HG02973 (cell line): ENCODE results near the gene ESRRG.

ENCODE experiments used
- ATAC-seq: cut with Tn5 transposase; IDR thresholded peaks from one replicate; pipeline ENCODE4 v1.9.1; 2021; ENCODE audit warnings: moderate library complexity; ENCODE audit not compliant: unreplicated experiment

Gene ESRRG

GRCh38 chr1:216723274-216723780 is at the start of gene ESRRG:
Gene ESRRG (minus strand): TSS chr1:216723429. CDS start chr1:216723299, 130 bp downstream.
- no peak for ATAC-seq

DNA sequence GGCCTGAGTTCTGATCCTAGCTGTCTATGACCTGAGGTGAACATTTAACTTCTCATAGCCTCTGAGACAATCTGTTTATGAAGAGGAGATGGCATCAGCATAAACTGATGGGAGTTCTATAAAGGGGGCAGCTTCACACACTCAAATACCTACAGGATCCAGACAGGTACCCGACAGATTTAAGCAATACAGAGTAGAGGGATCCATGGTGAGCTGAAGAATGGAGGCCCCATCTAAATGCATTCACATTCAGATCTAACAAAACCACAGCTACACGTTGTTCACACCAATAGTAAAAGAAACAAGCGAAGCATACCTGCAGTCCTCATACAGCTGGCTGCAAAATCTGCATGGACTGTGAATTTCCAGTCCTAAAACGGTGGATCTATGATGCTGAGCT is 48.7 kb upstream of the ESRRG start:
- ATAC-seq = no peak

- ATAC-seq = no peak
These were observed 43.6 kb upstream of the ESRRG start for GRCh38 chr1:216766633-216767327.

- no peak for ATAC-seq
These were observed 42.4 kb upstream of the ESRRG start for GRCh38 chr1:216765346-216766300.

DNA sequence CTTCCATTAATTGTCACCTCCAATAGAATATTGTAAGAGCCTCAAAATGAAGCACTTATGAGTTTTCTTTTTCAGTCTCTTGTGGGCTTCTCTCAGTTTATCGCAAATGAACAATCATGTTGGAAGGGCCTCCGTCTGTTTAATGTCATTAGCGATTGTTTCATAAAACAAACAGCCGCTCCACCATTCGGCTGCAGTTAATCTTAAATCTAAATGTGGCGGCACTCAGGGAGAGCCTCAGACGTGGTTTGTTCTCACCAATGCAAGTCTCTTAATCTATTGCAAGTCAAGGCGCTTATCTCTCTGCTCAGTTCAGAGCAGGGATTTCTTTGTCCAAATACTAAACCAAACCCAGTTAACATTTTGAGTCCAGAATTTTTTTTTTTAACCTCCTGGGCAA is 34.9 kb upstream of the ESRRG start:
- ATAC-seq = no peak

GRCh38 chr1:216757110-216757509 is 33.9 kb upstream of the ESRRG start:
- no peak for ATAC-seq

DNA sequence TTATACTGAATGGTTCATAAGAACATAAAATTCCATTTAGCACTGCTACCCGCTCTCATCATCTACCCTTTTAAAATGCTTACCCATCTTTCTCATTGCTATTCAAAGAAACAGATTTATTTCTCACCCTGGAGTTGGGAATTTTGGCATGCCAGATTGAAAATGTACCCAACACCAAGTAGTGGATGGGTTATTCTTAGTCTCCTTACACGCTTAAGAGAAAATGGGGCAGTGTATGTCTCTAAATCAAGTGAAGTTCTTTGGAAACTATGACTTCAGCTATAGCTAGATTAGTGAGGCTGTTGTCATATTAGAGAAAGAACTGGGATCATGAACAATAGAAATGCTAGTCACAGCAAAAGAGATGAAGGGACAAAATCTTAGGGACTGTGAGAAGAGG is 27.7 kb upstream of the ESRRG start:
- no peak for ATAC-seq

DNA sequence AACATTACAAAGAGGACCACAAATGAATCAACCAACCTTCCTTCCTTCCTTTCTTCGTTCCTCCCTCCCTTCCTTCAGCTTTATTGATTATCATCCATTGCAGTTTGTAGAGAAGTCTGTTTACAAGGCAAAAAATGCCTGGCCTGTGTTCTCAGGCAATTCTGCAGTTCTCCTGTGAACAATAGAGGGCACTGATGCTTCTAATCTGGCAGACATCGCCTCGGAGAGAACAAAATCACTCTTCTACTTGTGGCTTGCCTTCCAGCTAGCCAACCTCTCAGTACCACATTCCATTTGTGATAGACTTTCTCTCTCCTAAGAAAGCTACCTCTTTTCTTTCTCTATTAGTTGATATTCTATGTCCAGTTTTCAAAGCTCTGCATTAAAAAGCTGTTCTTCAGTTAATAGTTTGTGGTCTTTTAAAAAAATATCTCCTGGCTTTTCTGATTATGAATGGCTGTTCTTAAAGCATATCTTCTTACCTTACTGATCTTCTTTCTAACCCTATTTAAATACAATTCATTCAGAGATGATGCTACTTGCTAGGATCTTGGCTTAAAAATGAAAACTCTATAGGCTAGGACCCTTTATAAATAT is 26.9 kb upstream of the ESRRG start:
- ATAC-seq = no peak

DNA sequence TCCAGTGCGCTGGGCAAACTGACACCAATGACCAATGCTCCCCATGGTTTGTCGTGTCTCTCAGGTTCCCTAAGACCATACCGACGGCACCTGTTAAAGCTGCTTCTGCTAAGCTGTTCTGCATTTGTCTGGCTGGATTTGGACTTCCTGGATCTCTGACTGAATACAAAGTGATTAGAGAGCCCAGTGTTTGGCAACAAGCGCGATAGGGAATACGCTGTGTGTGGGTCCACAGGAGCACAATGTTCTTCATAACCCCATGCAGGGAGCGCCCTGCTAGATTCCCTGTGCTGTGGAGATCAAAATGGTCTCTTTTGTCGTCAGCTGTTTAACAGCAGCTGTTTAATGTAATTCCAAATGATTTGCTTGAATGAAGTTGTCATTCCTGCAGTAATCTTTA is 26.0 kb upstream of the ESRRG start:
- no peak for ATAC-seq

- no peak for ATAC-seq
These were observed 19.4 kb upstream of the ESRRG start for GRCh38 chr1:216742625-216743024.

DNA sequence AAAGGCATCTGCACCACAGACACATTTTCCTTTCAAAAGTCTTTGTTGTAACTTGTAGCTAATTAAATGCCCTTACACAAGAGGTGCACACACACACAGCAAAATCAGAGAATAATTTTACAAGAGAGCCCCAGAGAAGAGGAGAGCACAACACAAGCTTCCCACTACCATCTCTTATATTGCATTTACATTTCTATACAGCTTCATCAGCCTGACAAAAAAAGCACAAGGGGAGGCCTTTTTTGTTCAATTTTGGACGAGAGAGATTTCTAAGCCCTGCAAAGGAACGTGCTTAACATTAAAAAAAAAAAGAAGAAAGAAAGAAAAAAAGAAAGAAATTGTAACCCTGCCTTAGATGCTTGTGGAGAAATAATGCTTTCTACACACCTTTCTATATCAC is 17.1 kb upstream of the ESRRG start:
- no peak for ATAC-seq

DNA sequence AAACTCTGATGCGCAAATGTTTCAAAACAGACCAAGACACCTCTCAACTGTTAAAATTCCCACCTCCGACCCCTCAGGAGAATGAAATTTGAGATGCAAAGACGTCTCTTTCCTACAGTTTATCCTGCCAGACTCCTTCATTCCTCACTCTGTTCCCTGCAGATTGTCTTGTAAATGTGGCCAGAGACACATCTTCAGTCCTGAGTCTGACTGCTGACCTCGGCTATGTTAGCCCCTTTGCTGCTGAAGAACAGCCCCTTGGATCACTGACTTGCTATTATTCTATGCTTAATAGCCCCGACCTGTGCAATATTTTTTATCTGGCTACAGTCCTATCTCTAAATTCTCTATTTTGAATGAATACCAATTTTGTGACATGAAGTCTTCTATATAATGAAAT is 16.6 kb upstream of the ESRRG start:
- no peak for ATAC-seq

GRCh38 chr1:216732121-216732520 is 8.9 kb upstream of the ESRRG start:
- ATAC-seq = no peak

DNA sequence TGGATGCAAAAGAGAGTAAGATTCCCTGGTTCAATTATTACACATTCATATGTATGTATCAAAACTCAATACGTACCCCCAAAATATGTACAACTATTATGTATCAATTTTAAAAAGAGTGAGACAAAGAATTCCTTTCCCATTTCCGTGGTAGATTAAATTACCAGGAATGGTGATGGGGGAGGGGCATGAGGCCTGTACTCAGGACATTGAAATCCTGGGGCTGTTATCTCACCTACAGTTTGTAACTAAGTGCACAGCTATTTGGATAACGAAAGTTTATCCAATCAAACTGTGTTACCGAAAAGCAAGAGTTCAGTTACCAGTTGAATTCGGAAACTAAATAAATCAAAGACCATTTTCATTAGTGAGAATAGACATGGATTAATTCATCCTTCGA is 8.3 kb upstream of the ESRRG start:
- ATAC-seq = no peak

GRCh38 chr1:216726435-216726834 is 3.2 kb upstream of the ESRRG start:
- ATAC-seq = no peak

DNA sequence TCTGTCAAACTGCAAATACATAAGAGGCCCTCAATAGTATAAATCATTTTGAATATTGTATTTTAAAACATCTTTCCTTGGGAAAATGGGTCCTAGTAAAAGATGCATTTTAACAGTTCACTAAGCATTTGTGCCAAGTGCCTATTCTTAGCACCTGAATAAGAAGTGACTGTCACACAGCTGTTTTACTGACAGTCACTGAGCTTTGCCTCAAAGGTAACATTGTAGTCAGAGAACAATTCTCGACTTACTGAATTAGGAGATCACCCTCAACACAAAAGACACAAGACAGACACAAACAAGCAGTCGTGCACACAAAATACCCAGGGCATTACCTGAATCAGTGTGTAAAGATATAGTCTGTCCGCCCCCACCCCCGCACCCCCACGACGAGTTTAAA is 408 bp downstream of the ESRRG start:
- no peak for ATAC-seq

- no peak for ATAC-seq
These were observed 1.4 kb downstream of the ESRRG start for GRCh38 chr1:216721863-216722262.

DNA sequence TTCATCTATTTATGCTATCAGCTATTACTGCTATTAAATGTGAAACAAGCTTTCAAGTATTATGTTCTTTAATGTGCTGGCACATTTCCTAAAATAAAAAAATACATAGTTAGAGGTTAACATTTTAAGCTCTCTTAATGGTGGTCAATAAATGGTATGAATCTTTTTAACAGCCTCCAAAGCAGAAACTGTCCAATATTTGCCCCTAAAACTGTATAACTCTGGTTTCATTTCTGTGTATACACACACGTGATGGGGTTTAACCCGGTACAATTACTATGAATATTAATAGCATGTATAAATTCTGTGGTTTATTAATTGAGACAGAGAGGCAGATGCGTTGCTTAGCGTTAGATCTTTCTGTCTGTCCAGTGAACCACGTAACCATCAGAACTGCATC is 2.2 kb downstream of the ESRRG start:
- no peak for ATAC-seq

DNA sequence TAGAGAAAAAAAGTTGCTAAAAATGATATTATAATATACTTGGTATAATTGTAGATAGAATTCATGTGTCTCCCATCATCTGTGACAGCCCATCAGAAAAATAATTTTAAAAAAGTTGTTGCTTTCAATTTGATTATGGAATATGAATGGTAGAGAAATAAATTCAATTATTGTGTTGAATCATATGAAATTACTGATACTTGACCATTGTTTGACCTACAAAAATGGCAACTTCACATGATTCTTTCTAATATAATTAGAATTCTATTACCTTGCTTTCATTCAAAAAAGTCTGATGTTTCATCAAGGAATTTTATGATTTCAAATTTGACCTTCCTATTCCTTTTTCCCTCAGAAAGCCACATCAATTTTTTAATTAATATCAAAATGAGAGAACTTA is 11.5 kb downstream of the ESRRG start:
- no peak for ATAC-seq

GRCh38 chr1:216710598-216711333 is 12.5 kb downstream of the ESRRG start:
- ATAC-seq = no peak

DNA sequence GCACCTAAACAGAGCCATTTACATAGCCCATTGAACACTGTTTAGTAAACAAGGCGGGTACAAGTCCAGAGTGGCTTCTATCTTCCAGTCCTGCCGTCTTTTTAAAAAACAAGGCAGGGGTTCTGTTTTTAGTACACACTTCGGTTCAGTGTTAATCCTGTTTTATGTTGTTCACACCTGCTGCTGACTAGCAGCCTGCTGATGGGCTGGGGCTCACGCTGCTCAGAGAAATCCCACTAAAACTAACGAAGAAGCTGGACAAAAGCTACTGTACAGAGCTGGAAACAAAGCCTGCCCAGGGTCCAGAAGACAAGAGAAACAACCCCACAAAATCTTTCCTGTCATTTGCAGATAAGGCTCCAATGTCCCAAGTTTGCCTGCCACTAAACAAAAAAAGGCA is 13.2 kb downstream of the ESRRG start:
- ATAC-seq = no peak
